GM21390 (cell line): ENCODE results near the gene FBN1.

ENCODE experiments used
- ATAC-seq: cut with Tn5 transposase; IDR thresholded peaks from one replicate; pipeline ENCODE4 v1.9.1; 2021; ENCODE audit not compliant: unreplicated experiment

The FBN1 gene

GRCh38 chr15:48556159-48556897 is 89.2 kb downstream of the FBN1 start:
- no peak for ATAC-seq

DNA sequence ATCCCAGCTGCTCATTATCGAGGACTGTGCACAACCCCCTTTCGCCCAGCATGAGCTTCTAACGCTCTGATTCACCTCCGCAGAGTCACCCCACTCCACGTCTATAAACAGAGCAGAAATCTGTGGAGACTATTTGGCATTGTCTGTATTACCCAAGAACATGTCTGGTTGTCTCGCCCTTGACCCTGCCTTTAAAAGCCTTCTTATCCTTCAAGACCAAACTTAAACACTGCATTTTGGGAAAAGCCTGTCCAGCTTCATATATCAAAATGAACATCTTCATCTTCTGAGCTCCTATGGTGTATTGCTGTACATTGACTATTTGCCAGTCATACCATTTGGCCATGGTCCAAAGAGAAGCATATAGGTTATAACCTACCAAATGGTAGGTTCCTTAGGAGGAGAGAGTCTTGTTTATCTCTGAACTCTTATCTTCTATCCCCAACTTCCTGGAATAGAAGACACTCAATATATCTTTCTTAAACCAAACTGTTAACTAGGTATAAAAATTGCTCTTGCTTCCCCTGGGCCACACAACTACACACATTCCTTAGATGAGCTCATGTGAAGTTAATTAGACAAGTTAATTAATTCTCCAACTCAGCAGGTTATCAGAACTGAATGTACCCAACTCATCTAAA is 90.1 kb downstream of the FBN1 start:
- ATAC-seq = no peak

- no peak for ATAC-seq
These were observed 91.4 kb downstream of the FBN1 start for GRCh38 chr15:48554112-48554511.

GRCh38 chr15:48553559-48553958 is 92.0 kb downstream of the FBN1 start:
- ATAC-seq = no peak

GRCh38 chr15:48550822-48551525 is 94.5 kb downstream of the FBN1 start:
- ATAC-seq = no peak

- ATAC-seq = no peak
These were observed 97.1 kb downstream of the FBN1 start for GRCh38 chr15:48548455-48548854.

DNA sequence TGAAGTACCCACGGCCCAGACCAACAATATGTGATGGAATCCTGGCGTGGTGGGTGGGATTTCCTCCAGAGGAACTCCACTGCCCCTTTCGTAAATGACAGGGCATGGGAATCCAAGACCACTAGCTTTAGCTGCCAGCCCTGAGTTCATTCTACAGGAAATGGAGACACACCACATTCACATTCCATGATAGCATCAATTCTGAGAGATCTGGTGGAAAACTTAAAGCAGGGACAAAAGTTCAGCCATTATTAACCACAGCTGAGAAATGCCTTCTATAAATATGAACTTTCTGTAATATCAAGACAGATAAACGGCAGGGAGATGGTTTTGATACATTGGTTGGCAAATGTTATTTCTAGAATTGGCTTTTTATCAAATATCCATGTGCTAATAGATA is 98.2 kb downstream of the FBN1 start:
- no peak for ATAC-seq

DNA sequence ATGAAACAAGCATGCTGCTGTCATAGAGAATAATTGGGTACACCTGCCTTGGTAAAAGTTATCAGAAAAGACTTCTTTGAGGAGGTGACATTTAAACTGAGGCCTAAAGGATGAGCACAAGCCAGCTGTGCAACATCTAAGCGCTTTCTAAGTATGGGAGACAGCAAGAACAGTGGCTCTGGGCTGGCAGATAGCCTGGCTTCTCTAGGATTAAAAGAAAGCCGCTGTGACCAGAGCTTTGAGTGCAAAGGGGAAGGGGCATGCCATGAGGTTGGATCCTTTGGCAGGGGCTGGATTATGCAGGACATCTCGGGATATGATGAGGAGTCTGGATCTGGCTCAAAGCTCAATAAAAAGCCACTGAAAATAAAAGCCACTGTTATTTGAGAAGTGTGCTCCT is 99.2 kb downstream of the FBN1 start:
- no peak for ATAC-seq

GRCh38 chr15:48544778-48545177 is 100.7 kb downstream of the FBN1 start:
- ATAC-seq = no peak

- peak; percentile 96 for ATAC-seq
These were observed 103.9 kb downstream of the FBN1 start for GRCh38 chr15:48541341-48542278.

- no peak for ATAC-seq
These were observed 104.8 kb downstream of the FBN1 start for GRCh38 chr15:48540756-48541155.

DNA sequence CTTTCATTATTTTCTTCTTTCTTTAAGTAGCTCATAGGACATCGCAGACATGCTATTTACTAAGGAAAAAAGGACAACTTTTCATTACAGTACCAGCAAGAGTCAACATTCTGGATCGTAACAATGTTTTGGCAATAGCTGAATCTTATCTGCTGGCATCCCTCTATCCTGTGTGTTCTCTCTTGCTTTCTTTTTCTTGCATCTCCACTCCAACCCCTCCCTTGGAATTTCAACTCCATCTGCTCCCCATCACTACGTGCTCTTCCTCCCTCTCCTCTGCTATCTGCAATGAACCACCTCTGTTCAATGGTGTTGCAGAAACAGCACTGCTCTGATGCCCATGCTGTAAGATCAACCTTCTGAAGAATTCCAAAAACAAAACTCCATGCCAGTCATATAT is 106.6 kb downstream of the FBN1 start:
- no peak for ATAC-seq

GRCh38 chr15:48537271-48538113 is 108.0 kb downstream of the FBN1 start:
- no peak for ATAC-seq

DNA sequence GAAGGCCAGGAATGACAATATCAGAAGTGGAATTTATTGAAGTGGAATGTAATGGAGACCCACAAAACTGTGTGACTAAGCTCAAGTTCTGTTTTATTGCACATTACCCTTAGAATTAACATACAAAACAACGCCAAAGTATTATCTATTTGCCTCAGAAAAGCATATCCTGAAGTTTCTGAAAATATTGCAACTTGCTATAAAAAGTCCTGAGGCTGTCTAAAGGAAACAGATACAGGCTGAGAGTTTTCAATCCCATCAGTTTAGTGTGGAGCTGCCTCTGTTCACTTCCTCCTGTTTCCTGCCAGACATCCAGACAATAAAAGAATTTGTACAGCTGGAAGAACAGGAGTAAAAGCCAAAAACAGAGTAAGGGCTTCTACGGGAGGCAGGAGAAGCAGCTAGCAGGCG is 108.8 kb downstream of the FBN1 start:
- no peak for ATAC-seq

DNA sequence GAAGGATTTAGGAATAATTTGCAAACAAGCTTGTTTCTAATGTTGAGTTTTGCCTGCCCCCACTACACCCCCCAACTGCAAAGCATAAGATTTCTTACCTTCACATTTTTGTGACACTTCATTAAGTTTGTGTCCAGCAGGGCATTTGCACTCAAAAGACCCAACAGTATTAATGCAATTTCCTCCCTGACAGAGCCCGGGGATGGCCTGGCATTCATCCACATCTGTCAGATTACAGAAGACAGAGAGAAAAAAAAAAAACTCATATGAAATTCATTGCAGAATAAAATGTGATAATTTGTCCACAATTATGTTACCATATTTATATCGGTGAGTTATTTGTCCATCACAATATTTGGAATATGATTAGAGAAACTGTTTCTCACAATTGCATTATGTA is 111.5 kb downstream of the FBN1 start:
- no peak for ATAC-seq

DNA sequence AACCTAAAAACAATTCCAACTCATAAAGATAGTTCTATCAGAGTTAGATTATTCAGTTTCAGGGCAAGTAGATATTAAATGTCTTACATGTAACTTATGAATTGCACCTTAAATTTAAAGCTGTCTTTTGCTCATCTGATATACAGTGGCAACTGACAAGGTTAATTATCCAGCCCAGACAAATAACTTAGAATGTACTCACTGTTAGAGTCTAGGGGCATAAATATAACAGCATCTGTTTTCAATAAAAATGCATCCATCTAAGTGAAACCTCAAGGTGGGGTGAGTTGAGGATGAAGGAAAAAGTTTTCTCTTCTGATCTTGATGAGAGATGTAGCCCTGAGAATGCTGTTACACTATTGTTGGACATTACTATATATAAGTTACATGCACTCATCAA is 112.6 kb downstream of the FBN1 start:
- no peak for ATAC-seq

DNA sequence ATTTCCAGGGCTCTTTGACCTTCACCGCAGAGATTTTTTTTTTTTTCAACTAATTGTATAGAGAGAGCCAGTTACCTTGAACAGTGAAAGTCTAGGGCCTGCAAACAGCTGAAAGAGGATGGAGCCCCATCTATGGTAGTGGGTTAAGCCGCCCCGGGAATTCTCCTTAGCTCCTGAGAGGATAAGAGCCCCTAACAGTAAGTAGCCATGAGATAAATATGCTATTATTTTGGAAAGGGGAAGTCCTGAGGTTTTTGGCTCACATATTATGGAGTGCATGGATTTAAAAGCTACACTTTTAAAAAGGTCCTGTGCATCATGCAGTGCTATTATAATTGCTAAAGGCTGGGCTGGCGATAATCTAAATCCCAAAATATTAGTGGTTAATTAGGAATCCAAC is 115.0 kb downstream of the FBN1 start:
- ATAC-seq = no peak

GRCh38 chr15:48528921-48529320 is 116.6 kb downstream of the FBN1 start:
- ATAC-seq = no peak

DNA sequence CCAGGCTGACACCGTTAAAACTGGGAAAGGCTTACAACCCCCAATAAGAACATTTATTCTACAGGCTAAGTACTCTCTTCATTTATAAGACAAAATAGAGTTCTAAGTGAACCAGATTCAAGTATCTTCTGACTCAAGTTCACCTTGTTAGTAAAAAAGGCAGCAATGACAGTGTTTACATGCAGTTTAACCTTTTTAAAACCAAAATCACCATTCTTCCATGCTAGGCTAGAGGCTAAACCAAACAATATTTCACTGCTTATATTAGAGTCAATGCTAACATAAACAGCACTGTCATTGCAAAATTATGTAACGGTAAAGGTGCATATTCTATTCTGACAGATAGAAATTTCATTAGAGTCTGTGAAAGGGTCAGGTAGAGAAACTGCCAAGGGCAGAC is 118.0 kb downstream of the FBN1 start:
- ATAC-seq = no peak

DNA sequence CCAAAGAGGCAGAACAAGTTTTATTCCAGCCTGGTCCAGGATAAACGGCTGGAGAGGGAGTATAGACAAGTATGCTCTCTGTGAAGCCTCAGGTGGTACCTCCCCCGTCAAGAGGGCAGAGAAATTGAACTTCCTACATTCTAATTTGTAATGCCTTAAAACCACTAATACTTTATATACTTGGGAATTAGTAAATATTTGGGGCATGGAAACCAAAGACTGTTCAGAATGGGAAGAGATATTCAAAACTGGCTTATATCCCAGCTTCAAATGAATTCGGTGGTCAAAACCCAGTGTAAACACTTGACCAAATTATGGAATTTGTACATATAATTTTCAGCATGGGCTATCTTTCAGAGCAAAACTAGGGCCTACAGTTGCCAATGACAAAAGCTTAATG is 122.6 kb downstream of the FBN1 start:
- no peak for ATAC-seq
